Epithelial cell of esophagus (primary cell): ENCODE data around the gene TPO.

Experiments used
- DNase-seq: peaks from one replicate; pipeline ENCODE4 v3.0.0; 2010; ENCODE audit warnings: low read depth
- H3K4me3 ChIP-seq: 2 replicates; pipeline ENCODE4 v1.5.1; 2011; ENCODE audit warnings: mild to moderate bottlenecking, low read length, control low read depth
- CTCF ChIP-seq: IDR thresholded peaks from 2 replicates; pipeline ENCODE4 v1.5.1; 2011; ENCODE audit warnings: low read depth, mild to moderate bottlenecking, low read length, control low read depth, inconsistent platforms; ENCODE audit not compliant: insufficient read depth; ENCODE audit errors: missing control alignments

The TPO gene

GRCh38 chr2:1472350-1472749, 59.1 kb downstream of the TPO start:
- no peak overlapping the region for H3K4me3 ChIP-seq
- no peak for TF ChIP-seq CTCF
- DNase-seq, result no peak

GRCh38 chr2:1476617-1477195, 63.4 kb downstream of the TPO start:
- no peak for TF ChIP-seq CTCF

GRCh38 chr2:1477196-1478040, 64.2 kb downstream of the TPO start:
- no peak for TF ChIP-seq CTCF
- DNase-seq, result no peak

More at GRCh38 chr2:1476617-1477195, 63.4 kb downstream of the TPO start:
- DNase-seq, result no peak
- H3K4me3 ChIP-seq, result no peak overlapping the region

GRCh38 chr2:1478311-1479305, 65.3 kb downstream of the TPO start:
- no peak overlapping the region for H3K4me3 ChIP-seq
- no peak for DNase-seq
- TF ChIP-seq CTCF, result no peak

More at GRCh38 chr2:1477196-1478040, 64.2 kb downstream of the TPO start:
- H3K4me3 ChIP-seq, result no peak overlapping the region

GRCh38 chr2:1479346-1479745, 66.1 kb downstream of the TPO start:
- no peak overlapping the region for H3K4me3 ChIP-seq
- DNase-seq, result no peak
- no peak for TF ChIP-seq CTCF

GRCh38 chr2:1480671-1481076, 67.4 kb downstream of the TPO start:
- H3K4me3 ChIP-seq, result no peak overlapping the region
- DNase-seq, result no peak
- no peak for TF ChIP-seq CTCF
